DMS79 (cell line): ENCODE measurements around the gene KIAA1549.
"Not testable (repeated sequence)": the region's sequence is repeated elsewhere in the genome, so short reads cannot be mapped to it uniquely, and the experiment has no call there.

ENCODE experiments used
- DNase-seq: peaks from one replicate; lab custom pipeline; 2025; lab: John Stamatoyannopoulos, UW

KIAA1549 gene

DNA sequence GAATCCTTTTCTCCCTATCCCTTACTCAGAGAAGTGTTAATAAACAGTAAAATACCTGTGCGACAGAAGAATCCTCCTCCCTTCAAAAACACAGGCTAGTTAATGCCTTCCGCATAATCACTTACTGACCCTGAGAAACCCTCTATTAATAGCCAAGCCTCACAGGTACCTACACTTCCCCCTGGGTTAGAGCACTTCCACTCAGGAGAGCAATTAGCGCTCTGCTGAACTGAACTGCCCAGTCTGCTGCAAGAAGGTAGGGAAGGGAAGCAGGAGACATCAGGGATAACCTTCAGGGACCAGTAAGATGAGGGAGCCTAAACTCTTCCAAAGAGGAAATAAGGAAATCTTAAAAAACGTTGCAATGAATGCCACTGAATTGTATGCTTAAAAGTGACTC lies 39.6 kb downstream of the KIAA1549 start:
- DNase-seq: no peak

DNA sequence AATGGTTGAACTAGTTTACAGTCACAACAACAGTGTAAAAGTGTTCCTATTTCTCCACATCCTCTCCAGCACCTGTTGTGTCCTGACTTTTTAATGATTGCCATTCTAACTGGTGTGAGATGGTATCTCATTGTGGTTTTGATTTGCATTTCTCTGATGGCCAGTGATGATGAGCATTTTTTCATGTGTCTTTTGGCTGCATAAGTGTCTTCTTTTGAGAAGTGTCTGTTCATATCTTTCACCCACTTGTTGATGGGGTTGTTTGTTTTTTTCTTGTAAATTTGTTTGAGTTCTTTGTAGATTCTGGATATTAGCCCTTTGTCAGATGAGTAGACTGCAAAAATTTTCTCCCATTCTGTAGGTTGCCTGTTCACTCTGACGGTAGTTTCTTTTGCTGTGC lies 40.6 kb downstream of the KIAA1549 start:
- DNase-seq: not testable (repeated sequence)

DNA sequence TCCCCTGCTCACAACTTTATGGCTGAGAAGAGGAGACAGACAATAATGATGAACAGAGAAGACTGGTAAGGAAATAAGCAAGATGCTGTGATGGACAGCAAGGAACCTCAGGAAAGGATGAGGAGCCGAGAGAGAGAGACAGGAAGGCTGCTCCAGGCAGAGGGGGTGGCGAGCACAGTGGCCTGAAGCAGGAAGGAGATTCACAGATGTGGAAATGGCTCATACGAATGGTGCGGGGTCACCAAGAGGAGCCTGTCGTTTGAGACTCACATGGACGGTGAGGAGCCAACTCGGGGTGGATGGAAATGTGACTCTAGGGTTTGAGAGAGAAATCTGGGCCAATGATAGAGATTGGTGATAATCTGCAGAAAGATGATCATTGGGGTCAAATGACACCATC lies 43.7 kb downstream of the KIAA1549 start:
- no peak for DNase-seq

DNA sequence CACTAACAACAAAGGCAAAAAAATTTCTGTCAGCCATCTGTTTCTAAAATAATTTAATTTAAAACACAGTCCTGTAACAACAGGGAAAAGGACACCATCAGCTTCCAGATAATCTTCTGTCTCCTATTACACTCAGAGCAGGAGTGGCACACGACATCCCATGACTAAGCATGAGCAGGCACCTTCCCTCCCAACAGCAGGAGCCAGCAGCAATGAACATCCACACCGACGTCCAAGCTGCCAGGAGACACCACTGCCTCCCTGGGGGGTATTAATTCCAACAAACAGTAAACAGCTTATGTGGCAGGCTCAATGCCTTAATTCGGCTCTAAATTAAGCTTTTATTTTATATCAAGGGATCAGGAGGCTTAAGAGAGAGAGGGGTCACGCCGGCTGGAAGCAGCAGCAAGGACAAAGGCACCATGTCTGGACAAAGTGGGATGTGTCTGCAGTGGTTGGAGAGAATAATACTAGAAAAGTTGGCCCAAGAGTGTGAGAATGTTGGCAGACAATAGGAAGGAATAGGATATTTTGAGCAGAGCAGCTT lies 45.7 kb downstream of the KIAA1549 start:
- peak; percentile 24 for DNase-seq

DNA sequence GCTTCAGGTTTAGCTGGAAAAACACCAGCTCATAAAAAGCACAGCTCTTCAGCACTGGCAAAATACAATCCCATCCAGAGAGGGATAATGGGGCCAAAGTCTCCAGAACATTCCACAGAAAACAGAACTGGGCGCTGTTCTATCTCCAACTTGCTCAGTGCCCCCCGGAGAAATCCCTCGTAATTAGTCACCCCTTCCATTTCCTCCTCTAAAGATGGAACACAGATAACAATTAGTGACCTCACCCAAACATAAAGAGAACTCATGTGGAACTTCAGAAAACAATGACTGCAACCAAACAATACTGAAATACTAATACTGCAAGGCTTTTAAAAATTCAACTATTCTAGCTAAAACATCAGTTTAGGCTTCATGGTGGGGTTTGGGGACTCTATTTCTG lies 46.3 kb downstream of the KIAA1549 start:
- no peak for DNase-seq

DNA sequence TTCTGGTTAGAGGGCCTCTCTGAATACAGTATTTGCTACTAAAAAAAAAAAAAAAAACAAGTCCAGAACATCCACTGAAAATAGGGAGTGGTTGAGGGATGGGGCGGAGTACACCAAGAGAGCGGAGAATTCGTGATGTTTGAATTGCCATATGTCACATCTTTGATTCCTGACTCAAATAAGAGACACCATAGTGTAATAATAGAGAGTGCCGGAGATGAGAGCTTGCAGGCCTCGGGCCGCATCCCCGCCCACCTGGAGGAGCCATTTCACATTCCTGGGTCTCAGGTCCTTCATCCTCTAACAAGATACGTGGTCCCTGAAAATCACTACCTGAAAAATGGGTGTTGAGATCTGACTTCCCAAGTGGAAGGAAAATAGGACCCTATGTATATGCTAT lies 46.8 kb downstream of the KIAA1549 start:
- DNase-seq: no peak

DNA sequence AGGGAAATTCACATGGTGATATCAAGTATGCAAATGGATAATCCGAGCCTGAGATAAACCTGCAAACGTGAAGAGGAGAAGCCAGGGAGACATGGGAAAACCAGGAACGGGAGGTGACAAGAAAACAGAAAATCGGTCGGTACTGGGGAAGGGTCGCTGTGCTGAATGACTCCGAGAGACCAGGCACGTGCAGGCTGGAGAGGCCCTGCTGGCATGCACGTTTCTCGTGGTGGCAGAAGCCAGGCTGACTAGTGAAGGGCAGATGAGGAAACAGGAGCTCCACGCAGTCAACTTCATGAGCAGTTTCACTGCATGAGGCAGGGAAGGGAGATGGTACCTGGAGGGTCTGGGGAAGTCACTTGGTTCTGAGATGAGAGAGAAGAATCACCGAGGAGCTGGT lies 48.3 kb downstream of the KIAA1549 start:
- no peak for DNase-seq

DNA sequence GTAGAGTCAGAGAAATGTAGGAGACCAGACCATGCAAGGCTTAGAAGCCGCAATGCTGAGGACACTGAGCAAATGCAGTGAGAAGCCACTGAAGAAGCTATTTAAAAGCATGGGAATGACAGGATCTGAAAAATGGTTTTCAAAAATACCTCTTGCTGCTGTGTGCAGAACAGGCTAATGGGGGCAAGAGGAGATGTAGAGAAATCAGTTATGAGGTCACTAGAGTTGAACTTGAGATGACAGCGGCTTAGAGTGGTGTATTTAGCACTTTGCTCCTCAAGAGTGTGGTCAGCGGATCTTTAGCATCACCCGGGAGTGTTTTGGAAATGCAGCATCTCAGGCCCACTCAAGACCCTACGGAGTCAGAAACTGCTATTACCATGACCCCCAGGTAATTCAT lies 48.8 kb downstream of the KIAA1549 start:
- no peak for DNase-seq

DNA sequence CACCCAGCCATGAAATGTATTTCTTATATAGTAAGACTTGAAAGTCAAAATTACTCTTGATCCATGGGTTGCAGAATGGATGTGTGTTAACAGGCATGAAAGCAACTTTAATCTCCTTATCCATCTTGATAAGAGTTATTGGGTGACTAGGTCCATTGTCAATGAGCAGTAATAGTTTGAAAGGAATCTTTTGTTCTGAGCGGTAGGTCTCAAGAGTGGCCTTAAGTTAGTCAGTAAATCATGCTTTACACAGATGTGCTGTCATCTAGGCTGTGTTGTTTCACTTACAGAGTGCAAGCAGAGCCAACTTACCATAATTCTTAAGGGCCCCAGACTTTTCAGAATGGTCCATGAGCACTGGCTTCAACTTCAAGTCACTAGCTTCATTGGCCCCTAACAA lies 51.2 kb downstream of the KIAA1549 start:
- DNase-seq: no peak

DNA sequence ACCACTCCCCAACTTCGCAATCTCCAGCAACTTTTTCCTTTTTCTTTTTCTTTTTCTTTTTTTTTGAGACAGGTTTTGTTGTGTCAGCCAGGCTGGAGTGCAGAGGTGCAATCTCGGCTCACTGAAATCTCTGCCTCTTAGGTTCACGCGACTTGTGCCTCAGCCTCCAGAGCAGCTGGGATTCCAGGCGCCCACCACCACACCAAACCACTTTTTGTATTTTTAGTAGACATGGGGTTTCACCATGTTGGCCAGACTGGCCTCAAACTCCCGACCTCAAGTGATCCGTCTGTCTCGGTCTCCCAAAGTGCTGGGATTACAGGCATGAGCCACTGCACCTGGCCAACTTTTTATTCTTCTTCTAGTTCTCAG lies 55.0 kb downstream of the KIAA1549 start:
- DNase-seq: no peak

DNA sequence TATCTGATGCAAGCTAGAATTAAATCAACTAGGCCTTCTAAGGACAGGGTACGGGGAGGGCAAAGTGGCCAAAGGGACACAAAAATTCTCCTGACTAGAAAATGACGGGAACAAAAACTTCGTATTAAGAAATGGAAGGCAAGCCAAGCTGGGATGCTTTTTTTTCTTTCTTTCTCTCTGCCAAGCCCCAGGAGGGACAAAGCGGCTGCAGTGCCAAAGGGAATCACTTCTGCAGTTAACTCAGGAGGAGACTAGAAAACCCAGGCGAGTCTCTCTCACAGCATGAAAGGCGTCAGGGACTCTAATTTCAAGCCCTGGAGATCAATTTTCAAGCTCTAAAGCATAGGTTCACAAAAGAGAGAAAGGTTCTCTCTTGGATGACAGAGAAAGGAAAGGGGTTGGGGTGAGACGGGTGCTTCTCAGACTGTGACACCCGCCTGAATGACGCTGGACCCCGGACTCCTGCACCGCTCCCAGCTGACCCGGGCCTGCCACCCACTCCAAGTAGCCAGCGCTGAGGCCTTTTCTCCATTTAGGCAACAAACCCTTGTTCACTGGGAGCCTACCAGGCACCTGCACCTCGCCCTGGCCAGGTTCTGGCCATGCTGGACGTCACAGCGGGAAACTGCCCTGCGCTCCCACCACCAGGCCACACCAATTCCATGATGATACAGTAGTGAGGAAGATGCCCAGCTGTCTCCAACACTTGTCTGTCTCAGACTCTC lies 56.5 kb downstream of the KIAA1549 start:
- peak; percentile 2 for DNase-seq

DNA sequence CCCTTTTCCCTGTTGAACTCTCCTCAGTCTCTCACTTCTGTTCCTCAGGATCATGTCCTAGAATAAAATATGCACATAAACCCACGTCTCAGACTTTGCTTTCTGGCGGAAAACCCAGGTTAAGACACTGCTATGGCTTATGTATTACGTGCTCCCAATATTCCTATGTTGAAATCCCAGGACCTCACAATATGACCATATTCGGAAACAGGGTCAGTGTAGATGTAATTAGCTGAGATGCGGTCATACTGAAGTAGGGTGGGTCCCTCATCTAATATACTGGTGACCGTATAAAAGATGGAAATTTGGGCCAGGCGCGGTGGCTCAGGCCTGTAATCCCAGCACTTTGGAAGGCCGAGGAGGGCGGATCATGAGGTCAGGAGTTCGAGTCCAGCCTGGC lies 59.9 kb downstream of the KIAA1549 start:
- DNase-seq: no peak

DNA sequence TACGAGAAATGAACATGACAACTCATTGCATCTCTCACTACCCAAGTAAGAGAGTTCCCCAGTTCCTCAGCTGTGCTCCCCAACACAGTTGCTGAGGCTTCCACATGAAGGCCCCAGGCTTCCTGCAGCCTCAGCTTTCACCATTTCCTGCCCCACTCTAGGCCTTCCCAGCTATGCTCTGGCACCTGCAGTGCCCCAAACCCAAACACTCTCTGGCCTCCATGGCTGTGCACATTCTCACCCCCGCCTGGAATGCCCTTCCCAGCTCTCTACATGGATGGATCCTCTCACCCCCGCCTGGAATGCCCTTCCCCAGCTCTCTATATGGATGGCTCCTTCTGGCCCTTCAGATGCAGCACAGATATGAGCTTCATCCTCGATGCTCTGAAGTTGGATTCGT lies 61.3 kb downstream of the KIAA1549 start:
- DNase-seq: no peak

DNA sequence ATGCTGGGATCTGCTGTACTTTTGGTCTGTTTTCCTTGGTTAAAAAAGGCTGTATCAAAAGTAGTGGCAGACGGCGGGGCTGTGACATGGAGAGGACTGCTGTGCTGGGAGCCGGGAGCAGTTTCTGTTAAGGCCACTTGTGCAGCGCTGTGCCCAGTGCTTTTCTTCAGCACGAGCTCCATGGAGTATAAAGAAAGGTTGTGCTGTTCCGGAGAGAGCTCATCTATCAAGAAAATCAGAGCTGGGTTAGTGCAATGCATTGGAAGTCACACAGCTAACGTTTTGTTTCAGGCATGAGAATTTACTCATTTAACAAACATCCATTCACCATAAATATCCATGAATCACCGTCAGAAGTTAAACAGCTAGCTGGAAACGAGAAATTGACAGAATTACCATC lies 62.0 kb downstream of the KIAA1549 start:
- no peak for DNase-seq

DNA sequence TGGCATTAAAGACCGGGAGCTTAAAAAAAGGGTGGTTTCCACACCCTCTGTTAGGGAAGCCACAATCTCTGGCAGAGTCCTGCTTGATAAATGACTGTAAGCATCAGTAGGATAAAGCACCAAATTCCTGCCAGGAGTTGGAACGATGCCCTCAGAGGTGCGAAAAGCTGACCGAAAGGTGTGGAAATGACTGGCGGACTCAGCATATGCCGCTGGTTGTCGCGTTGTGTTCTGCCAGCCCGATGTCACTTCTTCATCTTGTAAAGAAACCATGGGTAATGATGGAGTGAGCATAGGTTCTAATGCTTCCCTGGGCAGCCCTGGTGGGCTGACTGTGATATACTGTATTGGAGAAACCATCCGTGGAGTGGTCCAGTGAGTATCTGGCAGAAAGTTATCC lies 62.4 kb downstream of the KIAA1549 start:
- no peak for DNase-seq

DNA sequence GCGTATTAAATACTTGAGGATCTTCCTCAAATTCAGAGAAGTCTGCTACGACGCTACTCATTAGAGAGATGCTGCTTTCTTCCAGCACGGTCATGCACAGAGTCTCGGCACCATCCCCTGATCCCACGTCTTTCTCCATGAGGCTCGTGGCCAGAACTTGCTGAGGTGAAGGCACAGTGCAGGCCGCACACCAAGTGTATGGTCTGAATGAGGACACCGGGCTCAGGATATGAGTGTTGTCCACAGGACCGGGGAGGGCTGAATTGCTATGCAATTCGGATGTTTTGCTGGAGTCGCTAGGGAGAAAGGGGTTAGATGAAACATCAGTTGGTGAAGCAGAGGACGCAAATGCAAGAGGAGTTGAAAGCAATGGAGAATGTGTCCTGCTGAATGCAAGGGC lies 63.0 kb downstream of the KIAA1549 start:
- DNase-seq: no peak

DNA sequence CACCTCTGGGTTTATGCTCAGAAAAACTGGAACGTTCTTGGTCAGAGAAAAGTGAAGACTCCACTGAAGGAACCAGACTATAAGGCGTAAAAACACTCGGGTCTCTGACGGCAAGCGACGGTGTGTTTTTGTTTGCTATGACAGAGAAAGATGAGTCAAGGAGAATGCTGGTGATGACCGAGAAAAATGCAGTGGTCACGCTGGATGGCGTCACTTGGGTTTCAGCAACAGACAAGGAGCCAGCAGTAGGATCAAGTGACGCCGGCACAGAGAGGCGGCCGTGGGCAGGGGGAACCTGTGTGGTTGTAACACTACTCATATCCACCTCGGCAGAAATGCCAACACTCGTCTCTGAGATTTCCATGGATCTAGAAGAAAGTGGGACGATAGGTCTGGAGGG lies 63.4 kb downstream of the KIAA1549 start:
- no peak for DNase-seq

DNA sequence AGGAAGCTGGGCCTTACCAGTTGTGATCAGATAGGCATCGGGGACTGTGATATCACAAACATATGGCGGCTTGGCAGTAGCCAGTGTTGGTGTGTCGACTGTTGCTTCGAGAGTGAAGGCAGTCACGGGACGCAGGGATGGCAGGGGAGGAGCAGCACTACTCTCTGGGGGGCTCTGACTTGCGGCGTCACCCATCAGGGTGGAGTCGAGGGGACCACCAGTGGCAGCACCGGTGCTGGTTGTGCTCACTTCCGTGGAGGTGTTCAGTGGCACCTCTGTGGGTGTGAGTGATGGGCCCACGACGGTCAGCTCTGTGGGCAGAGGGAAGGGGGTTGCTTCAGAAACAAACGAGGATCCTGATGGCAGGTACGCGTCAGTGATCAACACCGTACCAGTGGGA lies 64.5 kb downstream of the KIAA1549 start:
- no peak for DNase-seq

DNA sequence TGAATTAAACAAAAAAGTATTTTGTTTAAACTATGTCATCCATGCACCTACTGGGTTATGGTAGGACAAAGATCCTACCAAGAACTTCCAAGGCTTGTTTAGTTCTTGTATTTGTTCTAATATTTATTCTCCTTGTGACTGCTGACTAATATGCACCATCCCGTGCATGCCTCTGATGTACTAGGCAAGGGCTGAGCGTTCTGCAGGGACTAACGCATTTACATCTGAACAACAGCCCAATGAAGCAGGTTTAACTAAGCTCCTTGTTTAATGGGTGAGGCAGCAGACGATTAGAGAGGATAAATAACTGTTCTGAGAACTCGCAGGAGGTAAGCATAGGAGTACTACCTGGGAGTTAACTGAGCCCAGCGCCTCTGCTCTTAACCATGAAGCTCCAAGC lies 64.9 kb downstream of the KIAA1549 start:
- no peak for DNase-seq

DNA sequence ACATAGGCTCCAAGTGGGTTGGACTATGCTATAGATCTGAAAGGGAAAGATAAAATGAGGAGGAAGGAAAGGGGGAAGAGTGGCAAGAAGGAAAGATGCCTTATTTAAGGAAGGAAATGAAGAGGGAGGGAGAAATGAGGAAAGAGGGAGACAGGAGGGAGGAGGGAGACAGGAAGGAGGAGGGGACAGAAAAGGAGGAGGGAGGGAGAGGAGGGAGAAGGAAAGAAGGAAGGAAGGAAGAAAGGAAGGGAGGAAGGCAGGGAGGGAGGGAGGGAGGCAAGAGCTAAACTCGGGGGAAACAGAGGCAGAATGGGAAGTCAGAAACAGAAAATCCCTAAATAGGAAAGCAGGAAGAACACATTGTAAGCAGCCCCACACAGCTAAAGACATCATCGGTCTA lies 67.4 kb downstream of the KIAA1549 start:
- no peak for DNase-seq

DNA sequence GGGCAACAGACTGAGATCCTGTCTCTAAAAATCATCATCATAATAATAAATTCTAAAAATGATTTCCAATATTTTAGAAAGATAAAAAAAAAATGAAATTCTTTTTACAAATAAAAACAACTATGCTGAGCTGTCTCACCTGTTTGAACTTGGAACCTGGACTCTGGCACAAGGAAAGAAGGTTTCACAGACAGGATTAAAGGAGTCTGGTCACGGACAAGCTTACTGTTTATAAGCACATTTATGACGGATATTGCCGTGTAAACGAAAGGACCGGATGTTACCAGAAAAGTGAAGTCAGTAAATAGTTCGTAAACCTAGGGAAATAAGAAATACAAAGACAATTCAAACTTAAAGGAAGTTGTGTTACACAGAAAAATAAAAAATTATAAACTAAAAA lies 70.2 kb downstream of the KIAA1549 start:
- DNase-seq: no peak

DNA sequence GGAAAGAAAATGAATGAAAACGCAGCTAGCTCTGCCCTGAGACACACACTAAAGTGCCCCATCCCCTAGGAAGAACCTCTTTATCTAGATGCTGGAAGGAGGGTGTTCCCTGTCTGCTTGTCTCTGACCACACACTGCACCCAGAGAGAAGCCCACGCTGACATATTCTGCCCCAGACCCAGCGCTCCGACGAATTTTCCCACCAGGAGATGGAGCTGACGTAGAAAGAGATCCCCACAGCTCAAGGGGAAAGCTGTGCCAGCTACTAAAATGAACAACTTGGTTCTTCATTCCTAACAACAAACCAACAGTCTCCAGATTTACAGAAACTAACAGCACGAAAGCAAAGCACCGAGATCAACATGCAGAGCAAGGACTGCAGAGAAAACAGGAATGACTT lies 73.3 kb downstream of the KIAA1549 start:
- DNase-seq: no peak

DNA sequence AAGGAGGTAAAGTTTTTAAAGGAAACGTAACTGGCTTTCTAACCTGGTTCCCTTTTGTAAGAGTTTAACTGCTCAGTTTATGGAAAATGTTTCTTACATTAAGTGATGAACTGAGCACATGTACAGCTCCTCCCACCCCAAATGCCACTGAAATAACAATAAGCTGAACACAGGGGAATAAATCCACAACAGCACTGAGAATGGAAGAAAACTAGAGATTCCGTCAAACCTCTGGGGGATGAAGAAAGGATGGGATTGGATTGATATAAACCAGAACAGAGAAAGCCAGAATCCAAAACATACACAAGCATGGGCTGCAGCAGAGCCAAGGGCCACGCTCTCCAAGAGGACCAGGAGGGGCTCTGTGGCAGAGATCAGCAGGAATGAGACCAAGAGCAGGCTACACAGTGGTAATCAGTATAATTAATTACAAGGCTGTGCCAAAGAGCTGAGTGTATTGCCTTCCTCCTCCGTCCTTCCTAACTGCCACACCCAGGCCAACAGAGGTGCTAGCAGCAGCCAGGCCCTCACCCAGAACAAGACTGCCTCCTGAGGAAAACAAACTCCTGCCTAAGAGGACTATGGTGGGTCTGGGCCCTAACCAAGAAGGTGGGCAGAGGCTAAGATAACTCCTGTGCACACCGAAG lies 73.9 kb downstream of the KIAA1549 start:
- no peak for DNase-seq
